Breast epithelium (tissue), 3 donors: ENCODE measurements around the gene ZNF787.

Source experiments
- POLR2A ChIP-seq: fragments of 450-650 bp; IDR thresholded peaks from one replicate; pipeline ENCODE4 v1.6.1; 2016; ENCODE audit warnings: antibody characterized with exemption, mild to moderate bottlenecking, moderate library complexity
- POLR2AphosphoS5 ChIP-seq, 3 donors: sonication (generic); formaldehyde crosslinking; IDR thresholded peaks; one replicate each; pipeline ENCODE4 v1.6.1; 2017; ENCODE audit warnings: antibody characterized with exemption in 3 of 3
- TF ChIP-seq, protein P1 (sequence below), 3 donors: fragments of 450-650 bp; IDR thresholded peaks; one replicate each; pipeline ENCODE4 v1.5.1; 2016 to 2017; ENCODE audit warnings: antibody characterized with exemption in 3 of 3, mild to moderate bottlenecking in 3 of 3, moderate library complexity in 3 of 3

DNA sequence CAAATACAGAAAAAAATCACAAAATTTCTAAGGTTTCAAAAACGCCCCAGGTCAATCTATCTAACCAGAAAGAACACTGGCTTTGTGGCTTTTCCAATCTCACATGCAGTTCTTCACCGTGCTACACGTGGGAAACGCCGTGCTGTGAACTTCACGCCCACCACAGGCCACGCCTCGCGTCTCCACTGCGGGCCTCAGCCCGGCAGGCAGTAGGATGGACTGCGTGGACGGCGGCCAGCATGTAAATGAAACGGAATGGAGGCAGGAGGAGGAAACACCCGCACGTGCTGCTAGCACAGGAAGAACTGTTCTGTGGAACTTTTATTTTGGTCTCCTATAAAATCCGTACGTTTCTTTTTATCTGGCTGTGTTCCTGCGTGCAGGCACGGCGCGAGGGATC, 23.8 kb downstream of the ZNF787 start:
- TF ChIP-seq, protein P1, sequence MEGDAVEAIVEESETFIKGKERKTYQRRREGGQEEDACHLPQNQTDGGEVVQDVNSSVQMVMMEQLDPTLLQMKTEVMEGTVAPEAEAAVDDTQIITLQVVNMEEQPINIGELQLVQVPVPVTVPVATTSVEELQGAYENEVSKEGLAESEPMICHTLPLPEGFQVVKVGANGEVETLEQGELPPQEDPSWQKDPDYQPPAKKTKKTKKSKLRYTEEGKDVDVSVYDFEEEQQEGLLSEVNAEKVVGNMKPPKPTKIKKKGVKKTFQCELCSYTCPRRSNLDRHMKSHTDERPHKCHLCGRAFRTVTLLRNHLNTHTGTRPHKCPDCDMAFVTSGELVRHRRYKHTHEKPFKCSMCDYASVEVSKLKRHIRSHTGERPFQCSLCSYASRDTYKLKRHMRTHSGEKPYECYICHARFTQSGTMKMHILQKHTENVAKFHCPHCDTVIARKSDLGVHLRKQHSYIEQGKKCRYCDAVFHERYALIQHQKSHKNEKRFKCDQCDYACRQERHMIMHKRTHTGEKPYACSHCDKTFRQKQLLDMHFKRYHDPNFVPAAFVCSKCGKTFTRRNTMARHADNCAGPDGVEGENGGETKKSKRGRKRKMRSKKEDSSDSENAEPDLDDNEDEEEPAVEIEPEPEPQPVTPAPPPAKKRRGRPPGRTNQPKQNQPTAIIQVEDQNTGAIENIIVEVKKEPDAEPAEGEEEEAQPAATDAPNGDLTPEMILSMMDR (IDR thresholded peaks at IDR 0.05), result no peak
- TF ChIP-seq POLR2A (no peak), POLR2AphosphoS5 (IDR thresholded peaks at IDR 0.05) (no peak)
